ENCODE measurements around the gene LYST.
"Not testable (repeated sequence)": the region's sequence is repeated elsewhere in the genome, so short reads cannot be mapped to it uniquely, and the experiment has no call there.

LYST gene

DNA sequence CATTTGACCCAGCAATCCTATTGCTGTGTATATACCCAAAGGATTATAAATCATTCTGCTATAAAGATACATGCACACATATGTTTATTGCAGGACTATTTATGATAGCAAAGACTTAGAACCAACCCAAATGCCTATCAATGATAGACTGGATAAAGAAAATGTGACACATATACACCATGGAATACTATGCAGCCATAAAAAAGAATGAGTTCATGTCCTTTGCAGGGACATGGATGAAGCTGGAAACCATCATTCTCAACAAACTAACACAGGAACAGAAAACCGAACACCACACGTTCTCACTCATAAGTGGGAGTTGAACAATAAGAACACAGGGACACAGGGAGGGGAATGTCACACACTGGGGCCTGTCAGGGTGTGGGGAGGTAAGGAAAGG is 37.1 kb upstream of the LYST start:
- not testable (repeated sequence) for H3K27ac ChIP-seq (ENCODE audit: low read depth, low read length); H3K27me3 ChIP-seq (ENCODE audit: control insufficient read depth, insufficient read depth, low read length); H3K4me3 ChIP-seq (ENCODE audit: low read length); H3K36me3 ChIP-seq (ENCODE audit: control insufficient read depth, insufficient read depth, low read length); H3K9ac ChIP-seq (ENCODE audit: low read length); H3K4me1 ChIP-seq (ENCODE audit: control insufficient read depth, insufficient read depth, low read length)

DNA sequence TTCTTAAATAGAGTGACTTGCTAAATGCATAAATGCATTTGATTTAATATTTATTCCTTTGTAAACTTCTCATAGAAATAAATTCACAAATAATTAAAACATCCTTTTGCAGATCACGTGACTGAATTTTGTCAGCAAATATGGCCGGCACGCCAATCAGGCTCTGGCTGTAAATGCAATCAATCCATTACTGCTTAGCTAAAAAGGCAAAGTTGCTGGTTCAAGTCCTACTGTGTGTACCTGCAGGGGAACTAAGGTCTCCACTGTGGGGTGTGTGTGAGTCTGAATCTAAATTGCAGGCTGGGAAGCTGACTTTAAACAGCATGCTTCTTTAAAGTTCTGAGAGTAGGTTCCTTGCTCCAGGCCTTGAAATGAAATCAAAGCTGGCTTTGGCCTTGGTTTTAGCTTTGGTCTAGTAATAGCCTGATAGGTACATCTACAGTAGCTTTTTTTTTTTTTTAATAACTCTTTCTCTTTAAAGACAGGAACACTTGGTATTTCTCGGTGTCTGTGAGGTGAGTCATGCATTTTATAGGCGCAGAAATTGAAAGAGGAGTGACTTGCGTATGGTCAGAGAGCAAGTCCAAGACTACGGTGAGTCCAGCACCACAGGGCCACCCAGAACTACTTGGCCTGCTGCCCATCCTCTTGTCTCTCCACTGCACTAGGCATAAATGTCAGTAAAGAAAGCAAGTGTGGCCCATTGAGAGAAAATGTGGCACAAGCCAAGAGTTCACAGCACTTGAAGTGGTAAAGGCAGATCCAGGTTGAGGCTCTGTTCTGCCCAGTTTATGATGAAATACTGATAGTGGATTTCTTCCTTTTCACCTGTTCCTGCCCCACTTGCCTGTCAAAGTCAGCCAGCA is 36.2 kb upstream of the LYST start:
- H3K9ac ChIP-seq (ENCODE audit: low read length), result no peak overlapping the region
- H3K36me3 ChIP-seq (ENCODE audit: control insufficient read depth, insufficient read depth, low read length), result no peaks in the 10 kb centered on the region
- H3K27ac ChIP-seq (ENCODE audit: low read depth, low read length), result no peak overlapping the region
- no peaks in the 10 kb centered on the region for H3K4me1 ChIP-seq (ENCODE audit: control insufficient read depth, insufficient read depth, low read length)
- H3K4me3 ChIP-seq (ENCODE audit: low read length), result no peak overlapping the region
- no peaks in the 10 kb centered on the region for H3K27me3 ChIP-seq (ENCODE audit: control insufficient read depth, insufficient read depth, low read length)

DNA sequence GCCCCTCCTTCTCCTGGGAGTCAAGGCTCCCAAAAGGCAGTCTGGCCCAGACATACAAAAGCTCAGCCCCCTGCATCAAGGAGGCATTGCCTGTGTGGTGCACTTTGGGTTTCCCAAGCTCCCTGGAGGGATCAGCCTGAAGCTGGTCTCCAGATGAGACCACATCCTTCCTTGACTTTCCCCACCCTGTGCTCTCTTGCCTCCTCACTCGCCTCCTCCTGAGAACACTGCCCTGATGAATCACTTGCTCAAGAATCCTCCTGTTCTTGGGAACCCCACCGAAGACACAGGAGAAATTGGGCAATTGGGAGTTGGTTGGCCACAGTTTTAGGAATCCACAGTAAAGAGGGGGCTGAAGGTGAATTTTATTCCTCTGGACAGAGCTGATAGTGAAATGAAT is 34.8 kb upstream of the LYST start:
- Histone ChIP-seq H3K4me3 (ENCODE audit: low read length) (no peak overlapping the region), H3K27me3 (ENCODE audit: control insufficient read depth, insufficient read depth, low read length) (no peaks in the 10 kb centered on the region), H3K36me3 (ENCODE audit: control insufficient read depth, insufficient read depth, low read length) (no peaks in the 10 kb centered on the region), H3K9ac (ENCODE audit: low read length) (no peak overlapping the region), H3K27ac (ENCODE audit: low read depth, low read length) (no peak overlapping the region), H3K4me1 (ENCODE audit: control insufficient read depth, insufficient read depth, low read length) (no peaks in the 10 kb centered on the region)

DNA sequence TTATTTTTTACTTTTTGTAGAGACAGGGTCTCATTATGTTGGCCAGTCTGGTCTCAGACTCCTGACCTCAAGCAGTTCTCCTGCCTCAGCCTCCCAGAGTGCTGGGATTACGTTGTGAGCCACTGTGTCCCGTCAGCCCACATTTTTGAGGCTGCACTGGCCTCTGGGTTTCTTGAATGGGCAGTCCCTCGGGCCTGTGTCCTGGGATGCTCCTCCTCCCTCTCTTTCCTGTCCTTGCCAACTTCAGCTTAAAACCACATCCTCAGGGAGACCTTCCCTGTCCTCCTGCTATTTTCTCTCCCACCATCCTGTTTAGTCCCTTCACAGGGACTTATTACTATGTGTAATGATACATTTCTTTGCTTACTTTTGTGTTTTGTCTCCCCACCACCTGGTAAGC is 31.4 kb upstream of the LYST start:
- Histone ChIP-seq H3K4me1 (ENCODE audit: control insufficient read depth, insufficient read depth, low read length) (no peaks in the 10 kb centered on the region), H3K27me3 (ENCODE audit: control insufficient read depth, insufficient read depth, low read length) (no peaks in the 10 kb centered on the region), H3K36me3 (ENCODE audit: control insufficient read depth, insufficient read depth, low read length) (no peaks in the 10 kb centered on the region), H3K27ac (ENCODE audit: low read depth, low read length) (no peak overlapping the region), H3K9ac (ENCODE audit: low read length) (no peak overlapping the region), H3K4me3 (ENCODE audit: low read length) (no peak overlapping the region)

DNA sequence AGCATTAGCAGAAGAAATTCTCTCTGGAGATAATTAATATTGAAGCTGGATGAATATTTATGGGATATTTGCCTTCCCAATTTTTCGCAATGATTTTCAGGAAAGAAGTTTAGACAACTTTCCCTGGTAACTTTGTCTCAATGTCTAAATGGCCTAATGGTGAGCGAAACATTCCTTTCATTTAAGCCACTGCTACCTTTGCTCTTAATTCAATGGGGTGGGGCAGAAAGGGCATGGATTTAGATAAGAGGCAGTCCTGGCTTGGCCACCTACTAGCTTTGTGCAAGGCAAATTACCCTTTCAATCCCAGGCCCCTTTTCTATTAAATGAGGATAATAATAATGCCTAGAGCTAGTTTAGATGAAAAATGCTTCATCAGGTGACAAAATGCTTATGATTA is 27.1 kb upstream of the LYST start:
- H3K4me1 ChIP-seq (ENCODE audit: control insufficient read depth, insufficient read depth, low read length), result no peaks in the 10 kb centered on the region
- no peak overlapping the region for H3K27ac ChIP-seq (ENCODE audit: low read depth, low read length)
- H3K36me3 ChIP-seq (ENCODE audit: control insufficient read depth, insufficient read depth, low read length), result no peaks in the 10 kb centered on the region
- no peak overlapping the region for H3K4me3 ChIP-seq (ENCODE audit: low read length)
- no peak overlapping the region for H3K9ac ChIP-seq (ENCODE audit: low read length)
- H3K27me3 ChIP-seq (ENCODE audit: control insufficient read depth, insufficient read depth, low read length), result no peaks in the 10 kb centered on the region

DNA sequence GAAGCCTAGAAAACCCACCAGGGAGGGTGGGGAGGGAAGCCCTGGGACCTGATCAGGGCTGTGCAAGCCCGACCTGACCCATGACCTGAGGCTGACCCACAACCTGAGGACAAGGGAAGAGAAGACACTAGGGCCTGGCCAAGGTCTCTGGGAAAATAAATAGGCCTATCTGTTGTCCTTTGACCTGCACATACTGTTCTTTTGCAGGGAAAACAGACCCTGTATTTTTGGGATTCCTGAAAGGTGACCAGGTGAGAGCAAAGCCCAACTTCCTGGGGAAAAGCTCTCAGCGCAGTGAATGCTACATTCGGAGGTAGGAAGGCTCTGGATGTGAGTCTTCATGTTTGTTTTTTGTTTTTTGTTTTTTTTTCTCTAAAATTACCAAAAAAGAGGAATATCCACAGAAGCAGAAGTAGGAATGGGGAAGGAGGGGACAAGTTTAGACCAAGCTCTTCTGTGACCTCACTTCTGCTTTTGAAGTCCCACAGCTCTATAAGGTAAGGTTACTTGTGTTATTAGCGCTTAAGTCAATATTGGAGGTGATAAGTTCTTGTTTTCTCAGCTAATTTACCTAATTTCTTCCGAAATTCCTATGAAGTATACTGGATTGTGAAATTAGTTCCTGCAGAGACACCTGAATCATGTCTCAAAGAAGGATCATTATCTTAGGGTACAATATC is 26.2 kb upstream of the LYST start:
- Histone ChIP-seq H3K27me3 (ENCODE audit: control insufficient read depth, insufficient read depth, low read length) (no peaks in the 10 kb centered on the region), H3K9ac (ENCODE audit: low read length) (no peak overlapping the region), H3K4me1 (ENCODE audit: control insufficient read depth, insufficient read depth, low read length) (no peaks in the 10 kb centered on the region), H3K4me3 (ENCODE audit: low read length) (no peak overlapping the region), H3K27ac (ENCODE audit: low read depth, low read length) (no peak overlapping the region), H3K36me3 (ENCODE audit: control insufficient read depth, insufficient read depth, low read length) (no peaks in the 10 kb centered on the region)

DNA sequence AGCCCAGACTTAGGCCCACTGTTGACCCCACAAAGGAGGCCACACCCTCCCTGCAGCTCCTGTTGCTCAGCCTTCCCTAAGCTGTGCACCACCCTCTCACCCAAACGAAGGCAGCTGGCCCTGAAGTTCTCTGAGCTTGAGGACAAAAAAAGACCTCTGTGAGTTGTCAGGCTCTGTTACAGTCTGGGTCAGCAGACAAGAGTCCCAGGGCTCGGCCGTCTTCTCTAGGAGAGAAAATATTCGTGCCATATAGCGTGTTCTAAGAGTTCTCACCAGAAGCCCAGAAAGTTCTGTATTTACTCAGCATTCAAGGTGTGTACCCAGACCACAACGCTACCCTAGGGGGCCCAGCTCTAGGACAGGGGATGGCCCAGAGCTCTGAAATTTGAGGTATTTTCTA is 25.5 kb upstream of the LYST start:
- Histone ChIP-seq H3K27me3 (ENCODE audit: control insufficient read depth, insufficient read depth, low read length) (no peaks in the 10 kb centered on the region), H3K4me3 (ENCODE audit: low read length) (no peak overlapping the region), H3K4me1 (ENCODE audit: control insufficient read depth, insufficient read depth, low read length) (no peaks in the 10 kb centered on the region), H3K36me3 (ENCODE audit: control insufficient read depth, insufficient read depth, low read length) (no peaks in the 10 kb centered on the region), H3K27ac (ENCODE audit: low read depth, low read length) (no peak overlapping the region), H3K9ac (ENCODE audit: low read length) (no peak overlapping the region)

DNA sequence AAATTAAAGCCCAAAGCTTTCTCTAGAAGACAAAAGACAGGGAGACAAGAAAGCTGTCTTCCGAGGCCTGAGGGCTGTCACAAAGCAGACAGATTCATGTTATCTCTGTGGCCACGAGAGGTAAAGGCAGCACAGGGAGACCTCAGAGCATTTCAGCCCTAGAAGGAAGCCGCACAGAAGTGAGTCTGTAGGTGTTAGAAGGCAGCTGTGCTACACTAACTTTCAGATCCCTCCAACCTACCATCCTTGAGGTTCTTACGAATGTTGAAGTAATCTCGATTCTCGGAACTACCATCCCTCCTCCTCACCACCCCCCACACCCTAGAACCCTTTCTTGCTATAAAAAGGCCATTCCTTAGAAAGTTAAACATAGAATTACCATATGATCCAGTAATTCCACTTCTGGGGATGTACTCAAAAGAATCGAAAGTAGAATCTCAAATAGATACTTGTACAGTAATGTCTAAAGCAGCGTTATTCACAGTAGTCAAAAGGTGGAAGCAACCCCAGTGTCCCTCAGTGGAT is 21.5 kb upstream of the LYST start:
- Histone ChIP-seq H3K27ac (ENCODE audit: low read depth, low read length) (no peak overlapping the region), H3K36me3 (ENCODE audit: control insufficient read depth, insufficient read depth, low read length) (no peaks in the 10 kb centered on the region)

DNA sequence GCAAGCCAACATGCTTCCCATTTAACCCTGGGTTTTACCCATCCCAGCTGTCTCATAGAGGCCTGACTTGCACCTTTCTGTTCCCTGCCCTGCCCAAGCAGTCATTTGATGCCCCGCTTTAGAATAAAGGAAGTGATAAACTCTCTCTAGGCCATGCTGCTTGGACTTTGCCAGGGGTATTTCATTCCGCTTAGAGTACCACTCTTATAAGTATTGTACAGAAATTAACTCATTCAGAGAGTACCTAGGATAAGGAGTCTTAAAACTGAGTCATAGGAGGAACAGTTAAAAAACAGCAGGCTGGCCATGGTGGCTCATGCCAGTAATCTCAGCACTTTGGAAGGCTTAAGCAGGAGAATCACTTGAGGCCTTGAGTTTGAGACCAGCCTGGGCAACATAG is 21.0 kb upstream of the LYST start:
- no peaks in the 10 kb centered on the region for H3K36me3 ChIP-seq (ENCODE audit: control insufficient read depth, insufficient read depth, low read length)
- H3K4me1 ChIP-seq (ENCODE audit: control insufficient read depth, insufficient read depth, low read length), result no peaks in the 10 kb centered on the region
- H3K27me3 ChIP-seq (ENCODE audit: control insufficient read depth, insufficient read depth, low read length), result no peaks in the 10 kb centered on the region
- no peak overlapping the region for H3K27ac ChIP-seq (ENCODE audit: low read depth, low read length)
- H3K9ac ChIP-seq (ENCODE audit: low read length), result no peak overlapping the region
- no peak overlapping the region for H3K4me3 ChIP-seq (ENCODE audit: low read length)

More for the DNA sequence above, 21.5 kb upstream of the LYST start:
- H3K4me1 ChIP-seq (ENCODE audit: control insufficient read depth, insufficient read depth, low read length), result no peaks in the 10 kb centered on the region
- no peaks in the 10 kb centered on the region for H3K27me3 ChIP-seq (ENCODE audit: control insufficient read depth, insufficient read depth, low read length)
- H3K4me3 ChIP-seq (ENCODE audit: low read length), result no peak overlapping the region
- no peak overlapping the region for H3K9ac ChIP-seq (ENCODE audit: low read length)

DNA sequence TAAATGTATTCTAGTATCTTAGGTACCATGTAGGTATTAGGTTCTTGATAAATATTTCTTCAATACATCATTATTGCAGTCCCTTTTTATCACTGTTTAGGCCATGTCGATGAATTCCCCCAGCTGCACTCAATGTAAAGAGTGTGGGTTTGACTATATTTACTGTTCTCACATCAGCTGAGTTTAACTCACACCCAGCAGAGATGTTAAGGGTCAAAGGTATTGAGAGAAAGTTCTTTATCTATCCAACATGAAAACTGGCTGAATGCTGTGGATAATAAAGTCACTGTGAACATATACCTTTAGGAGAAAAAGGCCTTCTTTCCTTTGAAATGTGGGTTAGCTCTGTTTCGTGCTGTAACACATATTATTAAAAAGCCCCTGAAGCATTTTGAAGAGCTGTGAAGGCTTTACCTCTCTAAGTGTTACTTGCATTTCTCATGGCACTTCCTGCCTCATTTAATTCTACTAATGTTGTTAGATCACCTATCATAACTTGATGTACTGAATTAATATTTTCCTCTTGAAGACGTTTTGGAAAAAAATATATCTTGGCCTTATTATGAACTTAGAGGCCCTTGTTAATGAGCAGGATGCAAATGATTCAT is 19.1 kb upstream of the LYST start:
- Histone ChIP-seq H3K36me3 (ENCODE audit: control insufficient read depth, insufficient read depth, low read length) (no peaks in the 10 kb centered on the region), H3K4me1 (ENCODE audit: control insufficient read depth, insufficient read depth, low read length) (no peaks in the 10 kb centered on the region), H3K4me3 (ENCODE audit: low read length) (no peak overlapping the region), H3K27me3 (ENCODE audit: control insufficient read depth, insufficient read depth, low read length) (no peaks in the 10 kb centered on the region), H3K27ac (ENCODE audit: low read depth, low read length) (no peak overlapping the region), H3K9ac (ENCODE audit: low read length) (no peak overlapping the region)

DNA sequence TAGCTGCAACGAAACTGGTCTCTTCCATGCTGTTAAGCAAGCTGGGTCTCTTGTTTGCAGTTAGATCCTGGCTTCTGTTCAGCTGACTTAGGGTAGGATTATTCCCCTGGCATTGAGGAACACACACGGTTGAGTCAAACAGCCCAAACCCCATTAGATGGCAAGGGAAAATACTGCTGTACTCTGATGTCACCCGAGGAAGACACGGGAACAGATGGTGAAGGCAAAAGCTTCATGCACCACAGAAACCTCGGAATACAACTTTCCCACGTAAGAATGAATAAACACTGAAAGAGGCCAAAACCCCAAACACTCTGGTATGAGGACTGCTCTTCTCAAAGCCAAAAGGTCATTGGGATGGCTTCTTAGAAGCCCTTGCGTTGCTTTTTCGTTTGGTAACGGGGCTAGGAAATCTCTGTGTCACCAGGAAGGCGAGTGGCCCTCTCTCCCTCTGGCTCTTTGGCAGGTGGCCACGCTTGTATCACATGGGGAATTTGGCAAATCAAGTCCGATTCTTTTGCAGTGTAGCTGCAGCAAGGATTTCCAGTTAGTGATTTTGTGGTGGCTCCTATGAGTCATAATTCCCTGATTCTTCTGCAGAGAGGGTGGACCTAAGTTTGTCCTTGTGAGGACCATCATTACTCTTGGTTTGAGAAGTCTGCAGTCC is 16.7 kb upstream of the LYST start:
- no peaks in the 10 kb centered on the region for H3K4me1 ChIP-seq (ENCODE audit: control insufficient read depth, insufficient read depth, low read length)
- H3K27me3 ChIP-seq (ENCODE audit: control insufficient read depth, insufficient read depth, low read length), result no peaks in the 10 kb centered on the region
- no peaks in the 10 kb centered on the region for H3K36me3 ChIP-seq (ENCODE audit: control insufficient read depth, insufficient read depth, low read length)
- H3K27ac ChIP-seq (ENCODE audit: low read depth, low read length), result no peak overlapping the region
- no peak overlapping the region for H3K9ac ChIP-seq (ENCODE audit: low read length)
- H3K4me3 ChIP-seq (ENCODE audit: low read length), result no peak overlapping the region

DNA sequence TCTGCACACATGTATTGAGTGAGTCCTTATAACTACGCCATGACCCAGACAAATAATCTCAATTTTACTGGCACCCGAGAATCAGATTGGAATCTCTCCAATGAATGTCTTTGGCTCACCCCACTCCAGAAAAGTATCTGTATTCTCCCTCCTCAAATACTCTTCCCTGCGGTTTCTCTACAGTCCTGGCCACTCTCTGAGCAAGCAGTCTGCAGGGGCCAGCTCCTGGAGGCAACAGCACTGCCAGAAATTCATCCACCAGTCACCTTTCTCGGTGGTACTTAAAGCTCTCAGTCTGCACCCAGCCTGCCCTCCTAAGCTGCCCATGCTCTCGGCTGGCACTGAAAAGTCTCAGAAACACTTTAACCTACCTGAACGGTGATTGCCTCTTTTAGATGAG is 16.1 kb upstream of the LYST start:
- Histone ChIP-seq H3K27ac (ENCODE audit: low read depth, low read length) (no peak overlapping the region), H3K9ac (ENCODE audit: low read length) (no peak overlapping the region), H3K36me3 (ENCODE audit: control insufficient read depth, insufficient read depth, low read length) (no peaks in the 10 kb centered on the region), H3K4me1 (ENCODE audit: control insufficient read depth, insufficient read depth, low read length) (no peaks in the 10 kb centered on the region), H3K27me3 (ENCODE audit: control insufficient read depth, insufficient read depth, low read length) (no peaks in the 10 kb centered on the region), H3K4me3 (ENCODE audit: low read length) (no peak overlapping the region)
